NCI-H2029 treated with DMSO at 0.1 percent for 48 hours (cell line): ENCODE results near the gene INTS1.
"Not testable (repeated sequence)": the region's sequence is repeated elsewhere in the genome, so short reads cannot be mapped to it uniquely, and the experiment has no call there.

Experiments
- DNase-seq: peaks from one replicate; lab custom pipeline; 2025; lab: John Stamatoyannopoulos, UW

Gene INTS1

DNA sequence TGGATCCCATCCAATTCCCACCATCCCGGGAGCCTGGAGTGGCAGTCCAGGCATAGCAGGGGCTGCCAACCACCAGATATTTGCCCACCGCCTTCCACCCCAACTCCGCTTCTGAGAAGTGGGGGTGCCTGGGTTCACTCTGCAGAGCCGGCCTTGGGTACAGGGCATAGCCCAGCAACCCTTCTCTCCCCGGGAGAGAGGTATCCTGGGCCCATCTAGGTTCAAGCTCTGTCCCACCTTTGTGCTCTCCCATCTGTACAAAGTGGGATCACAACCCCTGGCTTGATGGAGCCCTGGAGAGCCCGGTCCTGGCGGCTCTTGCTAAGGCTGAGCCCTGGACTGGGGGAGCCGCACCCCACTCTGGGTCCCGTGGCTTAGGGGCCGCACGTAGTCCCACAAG lies 57.1 kb downstream of the INTS1 start:
- DNase-seq = no peak

DNA sequence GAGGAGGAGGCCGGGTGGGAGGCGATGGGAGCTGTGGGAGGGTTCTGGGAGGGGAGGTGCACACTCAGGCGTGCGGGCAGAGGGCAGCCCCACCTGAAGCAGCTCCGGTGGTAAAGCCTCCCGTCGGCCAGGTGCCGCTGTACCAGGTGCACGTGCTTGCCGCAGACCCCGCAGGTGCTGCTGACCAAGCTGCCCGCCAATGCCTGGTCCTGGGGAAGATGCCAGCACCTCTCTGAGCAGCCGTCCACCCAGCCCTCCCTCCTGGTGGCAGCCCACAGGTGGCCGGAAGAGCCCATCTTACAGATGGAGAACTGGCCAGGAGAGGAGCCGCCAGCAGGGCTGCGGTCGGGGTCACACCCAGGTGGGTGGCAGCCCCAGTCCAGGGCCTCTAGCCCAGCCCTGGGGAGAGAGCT lies 57.6 kb downstream of the INTS1 start:
- peak; percentile 72 for DNase-seq

DNA sequence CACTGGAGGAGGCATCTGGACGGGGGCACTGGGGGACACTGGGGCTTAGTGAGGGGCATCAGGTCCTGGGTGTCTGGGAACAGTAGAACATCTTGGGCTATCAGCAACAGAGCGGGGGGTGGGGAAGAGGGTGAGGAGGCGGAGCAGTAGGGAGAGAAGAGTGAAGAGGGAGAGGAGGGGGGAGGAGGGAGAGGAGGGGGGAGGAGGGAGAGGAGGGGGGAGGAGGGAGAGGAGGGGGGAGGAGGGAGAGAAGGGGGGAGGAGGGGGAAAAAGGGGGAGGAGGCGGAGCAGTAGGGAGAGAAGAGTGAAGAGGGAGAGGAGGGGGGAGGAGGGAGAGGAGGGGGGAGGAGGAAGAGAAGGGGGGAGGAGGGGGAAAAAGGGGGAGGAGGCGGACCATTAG lies 58.2 kb downstream of the INTS1 start:
- not testable (repeated sequence) for DNase-seq

- no peak for DNase-seq
Measured at GRCh38 chr7:1445341-1445740, 58.8 kb downstream of the INTS1 start.

DNA sequence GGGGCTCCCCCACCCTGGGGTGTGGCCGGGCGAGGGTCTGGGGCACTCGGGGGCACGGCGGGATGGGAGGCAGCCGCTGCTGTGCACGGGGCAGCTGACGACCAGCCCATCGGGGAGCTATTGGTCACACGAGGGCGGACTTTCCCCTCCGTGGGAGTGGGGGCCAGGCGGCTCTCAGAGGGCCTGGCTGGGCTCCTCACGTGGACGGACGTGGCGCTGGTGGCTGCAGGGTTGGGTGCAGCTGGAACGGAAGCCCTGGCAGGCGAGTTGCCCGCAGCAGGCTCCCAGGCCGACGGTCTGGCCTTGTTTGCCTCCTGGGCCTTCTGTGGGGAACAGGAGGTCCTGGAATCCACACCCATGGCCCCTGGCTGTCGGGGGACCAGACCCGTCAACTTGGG lies 59.3 kb downstream of the INTS1 start:
- DNase-seq = no peak

DNA sequence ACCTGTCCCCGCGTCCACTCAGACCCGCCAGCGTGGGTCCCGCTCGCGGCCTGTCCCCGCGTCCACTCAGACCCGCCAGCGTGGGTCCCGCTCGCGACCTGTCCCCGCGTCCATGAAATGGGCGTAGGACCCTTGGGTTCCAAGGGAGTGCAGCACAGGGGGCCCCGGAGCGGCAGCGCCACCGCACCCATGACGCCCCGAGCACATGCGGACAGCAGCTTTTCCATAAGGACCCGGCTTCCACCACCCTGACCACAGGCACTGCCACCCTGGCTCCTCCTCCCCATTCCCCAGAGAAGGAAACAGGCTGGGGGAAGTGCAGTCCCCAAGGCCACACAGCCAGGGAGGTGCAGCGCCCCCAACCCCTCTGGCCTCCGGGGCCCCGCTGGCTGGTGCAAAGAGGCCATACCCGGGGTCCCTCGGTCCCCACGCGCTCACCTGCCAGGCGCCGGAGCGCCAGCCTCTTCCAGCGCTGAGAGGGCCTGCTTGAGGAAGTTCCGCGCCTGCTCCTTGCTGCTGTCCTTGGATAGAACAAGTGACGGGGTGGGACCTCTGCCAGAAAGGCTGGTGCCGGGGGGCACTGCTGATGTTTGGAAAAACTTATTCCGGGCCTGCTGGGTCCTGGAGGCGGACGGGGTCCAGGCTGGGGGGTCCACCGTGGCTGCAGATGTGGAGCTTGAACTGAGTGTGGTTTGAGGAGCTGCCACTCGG lies 59.8 kb downstream of the INTS1 start:
- DNase-seq = no peak

GRCh38 chr7:1443587-1444200 lies 60.5 kb downstream of the INTS1 start:
- not testable (repeated sequence) for DNase-seq

GRCh38 chr7:1442355-1443124 lies 61.6 kb downstream of the INTS1 start:
- no peak for DNase-seq

- no peak for DNase-seq
Measured at GRCh38 chr7:1441615-1442354, 62.4 kb downstream of the INTS1 start.

DNA sequence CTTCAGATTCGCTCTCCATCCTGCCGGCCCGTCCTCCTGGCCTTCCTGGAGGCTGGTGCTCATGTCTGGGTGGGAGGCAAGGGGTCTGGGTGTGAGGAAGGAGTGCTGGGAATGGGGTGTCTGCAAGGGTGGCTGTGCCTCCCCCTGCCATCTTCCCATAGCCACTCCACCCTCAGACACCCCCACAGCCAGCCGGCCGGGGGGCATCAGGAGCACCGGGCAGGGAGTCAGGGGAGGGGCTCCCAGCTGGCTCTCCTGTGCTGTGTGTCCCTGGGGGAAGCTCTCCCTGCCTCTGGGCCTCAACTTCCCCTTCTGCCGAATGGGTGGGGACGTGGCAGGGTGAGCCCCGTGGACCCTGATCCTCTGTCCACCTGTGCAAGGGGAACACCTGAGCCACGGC lies 63.6 kb downstream of the INTS1 start:
- DNase-seq = no peak

- no peak for DNase-seq
Measured at GRCh38 chr7:1439373-1440363, 64.5 kb downstream of the INTS1 start.

GRCh38 chr7:1438821-1439220 lies 65.4 kb downstream of the INTS1 start:
- DNase-seq = no peak

DNA sequence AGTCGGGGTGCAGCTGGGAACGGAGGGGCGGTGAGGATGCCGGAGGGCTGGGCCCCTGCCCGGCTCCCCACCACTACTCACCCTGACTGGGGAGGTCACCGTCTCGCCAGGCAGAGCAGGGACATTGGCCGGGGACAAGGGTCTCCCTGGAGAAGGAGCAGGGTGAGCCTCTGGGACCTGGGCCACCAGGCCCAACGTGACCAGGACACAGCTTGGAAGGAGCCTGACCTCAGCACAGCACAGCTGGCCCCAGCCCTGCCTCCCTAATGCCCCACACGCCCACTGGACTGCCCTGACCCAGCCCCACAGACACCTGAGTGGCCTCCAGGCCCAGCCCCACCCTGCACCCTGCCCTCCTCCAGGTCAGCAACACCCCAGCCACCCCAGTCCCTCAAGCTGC lies 66.0 kb downstream of the INTS1 start:
- DNase-seq = no peak

DNA sequence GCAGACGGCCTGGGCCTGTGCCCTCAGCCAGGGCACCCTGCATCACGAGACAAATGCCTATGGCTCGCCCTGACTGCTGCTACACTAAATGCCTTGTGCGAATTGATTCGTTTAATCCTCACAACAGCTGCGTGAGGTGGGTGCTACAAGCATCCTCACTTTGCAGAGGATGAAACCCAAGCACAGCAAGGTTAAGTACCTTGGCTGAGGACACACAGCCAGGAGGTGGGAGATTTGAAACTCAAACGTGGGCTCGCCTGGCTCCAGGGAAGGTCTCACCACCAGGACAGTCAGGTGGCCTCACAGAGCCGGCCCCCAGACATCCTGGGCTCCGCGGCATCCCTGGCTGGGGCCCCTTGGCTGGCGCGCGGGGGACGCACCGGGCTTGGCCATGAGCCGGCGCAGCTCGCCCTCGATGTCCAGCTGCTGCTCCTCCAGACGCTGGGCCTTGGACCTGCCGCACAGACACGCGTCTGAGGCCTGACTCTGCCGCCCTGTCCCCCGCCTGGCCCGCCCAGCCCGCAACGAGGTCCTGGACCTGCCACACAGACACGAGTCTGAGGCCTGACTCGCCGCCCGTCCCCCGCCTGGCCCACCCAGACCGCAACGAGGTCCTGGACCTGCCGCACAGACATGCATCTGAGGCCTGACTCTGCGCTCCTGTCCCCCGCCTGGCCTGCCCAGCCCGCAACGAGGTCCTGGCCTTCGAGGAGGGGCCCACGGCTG lies 66.9 kb downstream of the INTS1 start:
- no peak for DNase-seq

DNA sequence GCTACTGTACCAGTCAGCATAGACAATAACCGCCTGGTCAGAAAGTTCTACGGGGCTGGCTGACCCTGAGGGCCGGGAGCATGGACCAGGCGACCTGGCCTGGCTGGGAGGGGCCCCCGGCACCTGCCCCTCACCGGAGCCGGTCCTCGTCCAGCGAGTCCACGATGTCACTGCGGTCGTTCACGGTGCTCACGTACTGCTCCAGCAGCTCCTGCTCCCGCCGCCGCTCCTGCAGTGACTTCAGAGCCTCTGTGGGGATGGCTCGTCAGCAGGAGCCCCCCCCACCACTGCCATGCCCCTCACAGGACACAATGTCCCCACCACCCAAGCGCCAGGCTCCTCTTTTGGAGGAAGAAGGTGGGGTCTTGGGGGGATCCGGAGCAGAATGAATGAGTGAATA lies 67.6 kb downstream of the INTS1 start:
- DNase-seq = no peak

DNA sequence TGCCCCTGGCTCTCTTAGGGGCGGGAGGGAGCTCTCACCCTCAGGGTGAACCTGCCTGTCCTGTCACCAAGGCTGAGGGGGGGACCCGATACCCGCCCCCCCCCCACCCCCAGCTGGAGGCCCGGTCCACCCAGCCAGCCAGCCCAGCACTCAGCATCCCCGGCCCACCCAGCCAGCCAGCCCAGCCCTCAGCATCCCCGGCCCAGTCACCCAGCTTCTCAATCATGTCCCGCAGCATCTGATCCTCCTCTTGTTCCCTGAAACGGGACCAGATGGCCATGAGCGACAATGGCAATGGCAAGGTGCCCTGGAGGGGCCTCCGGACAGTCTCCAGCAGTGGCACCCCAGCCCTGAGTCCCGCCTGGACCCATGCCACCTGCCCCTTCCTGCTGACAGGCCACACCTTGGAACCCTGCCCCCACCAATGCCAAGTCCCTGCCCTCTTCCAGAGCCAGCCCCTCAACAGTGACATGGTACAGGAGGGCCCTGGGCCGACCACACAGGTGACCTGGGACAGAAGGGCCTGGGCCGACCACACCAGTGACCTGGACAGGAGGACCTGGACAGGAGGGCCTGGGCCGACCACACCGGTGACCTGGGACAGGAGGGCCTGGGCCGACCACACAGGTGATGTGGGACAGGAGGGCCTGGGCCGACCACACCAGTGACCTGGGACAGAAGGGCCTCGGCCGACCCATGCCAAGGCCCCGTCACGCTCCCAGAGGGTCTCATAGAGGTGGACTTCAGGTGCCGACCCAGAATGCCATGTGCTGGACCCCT lies 69.1 kb downstream of the INTS1 start:
- no peak for DNase-seq

GRCh38 chr7:1434165-1434718 lies 69.9 kb downstream of the INTS1 start:
- no peak for DNase-seq

GRCh38 chr7:1433128-1433920 lies 70.9 kb downstream of the INTS1 start:
- DNase-seq = no peak
